ENCODE measurements around the gene RALGPS2.
"Not testable (repeated sequence)": the region's sequence is repeated elsewhere in the genome, so short reads cannot be mapped to it uniquely, and the experiment has no call there.

The RALGPS2 gene

DNA sequence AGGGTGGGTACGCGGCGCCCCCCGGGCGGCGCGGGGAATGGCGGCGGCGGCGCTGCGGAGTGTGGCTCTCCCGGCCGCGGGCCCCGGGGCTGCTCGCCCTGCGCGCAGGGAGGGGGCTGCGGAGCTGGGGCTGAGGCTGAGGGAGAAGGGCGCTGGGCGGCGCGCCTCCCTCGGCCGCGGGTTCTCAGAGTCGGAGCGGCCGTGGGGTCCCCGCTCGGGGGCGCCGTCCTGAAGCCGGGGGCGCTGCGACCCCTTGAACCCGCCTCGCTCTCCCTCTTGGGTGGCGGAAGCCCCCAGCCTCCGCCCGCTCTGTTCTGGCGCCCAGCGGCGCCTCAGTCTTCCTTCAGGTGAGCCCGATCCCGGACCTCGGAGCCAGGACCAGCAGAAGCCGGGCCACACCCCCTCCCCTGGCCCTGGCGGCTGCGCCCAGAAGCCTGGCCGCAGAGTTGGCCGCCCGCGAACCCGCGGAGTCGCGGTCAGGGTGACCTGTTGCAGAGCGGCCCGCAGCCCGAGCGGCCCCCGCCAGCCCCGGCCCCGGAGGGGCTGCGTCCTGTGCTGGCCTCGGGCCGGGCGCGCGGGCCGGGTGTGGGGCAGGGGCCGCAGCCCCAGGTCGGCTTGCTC is 532 bp downstream of the RALGPS2 start:
- peak; percentile 4 to 15 for DNase-seq

DNA sequence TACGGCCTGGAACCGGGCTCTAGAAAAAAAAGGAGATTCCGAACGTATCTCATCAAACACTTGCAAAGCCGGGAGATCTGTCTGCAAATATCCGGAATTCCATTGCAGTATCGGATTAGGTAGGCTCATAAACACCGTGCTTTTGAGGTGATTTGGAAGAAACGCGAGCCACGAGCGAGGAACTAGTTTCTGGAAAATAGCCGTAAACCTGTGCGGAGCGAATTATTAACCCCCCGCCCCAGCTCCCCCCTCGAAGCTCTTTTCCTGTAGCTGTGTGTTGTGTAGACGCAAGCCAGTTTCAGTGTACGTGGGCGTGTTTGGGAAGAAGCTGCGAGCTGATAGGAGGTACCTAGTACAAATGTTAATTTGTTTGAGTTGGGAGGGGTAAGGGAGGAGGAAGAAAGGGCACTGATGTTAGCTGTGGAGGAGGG is 1.1 kb downstream of the RALGPS2 start:
- peak; percentile 66 to 78 for DNase-seq

DNA sequence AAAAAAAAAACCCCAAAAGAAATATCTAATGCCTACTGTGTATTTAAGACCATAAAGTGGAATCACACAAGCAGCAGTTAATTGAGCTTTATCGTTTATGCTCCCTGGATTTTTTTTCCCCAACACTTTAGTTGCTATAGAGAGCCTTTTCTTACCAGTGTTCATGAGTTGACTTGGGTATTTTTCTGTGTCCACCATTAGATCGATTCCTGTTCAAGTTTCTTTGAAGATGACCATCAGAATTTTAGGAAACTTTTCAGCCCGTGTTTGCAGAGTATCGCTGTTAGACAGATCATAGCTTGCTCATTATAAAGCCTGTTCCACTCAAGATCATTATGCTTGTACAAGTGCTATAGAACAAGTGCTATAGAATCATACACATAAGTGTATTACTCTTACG is 1.5 kb downstream of the RALGPS2 start:
- no peak for DNase-seq

DNA sequence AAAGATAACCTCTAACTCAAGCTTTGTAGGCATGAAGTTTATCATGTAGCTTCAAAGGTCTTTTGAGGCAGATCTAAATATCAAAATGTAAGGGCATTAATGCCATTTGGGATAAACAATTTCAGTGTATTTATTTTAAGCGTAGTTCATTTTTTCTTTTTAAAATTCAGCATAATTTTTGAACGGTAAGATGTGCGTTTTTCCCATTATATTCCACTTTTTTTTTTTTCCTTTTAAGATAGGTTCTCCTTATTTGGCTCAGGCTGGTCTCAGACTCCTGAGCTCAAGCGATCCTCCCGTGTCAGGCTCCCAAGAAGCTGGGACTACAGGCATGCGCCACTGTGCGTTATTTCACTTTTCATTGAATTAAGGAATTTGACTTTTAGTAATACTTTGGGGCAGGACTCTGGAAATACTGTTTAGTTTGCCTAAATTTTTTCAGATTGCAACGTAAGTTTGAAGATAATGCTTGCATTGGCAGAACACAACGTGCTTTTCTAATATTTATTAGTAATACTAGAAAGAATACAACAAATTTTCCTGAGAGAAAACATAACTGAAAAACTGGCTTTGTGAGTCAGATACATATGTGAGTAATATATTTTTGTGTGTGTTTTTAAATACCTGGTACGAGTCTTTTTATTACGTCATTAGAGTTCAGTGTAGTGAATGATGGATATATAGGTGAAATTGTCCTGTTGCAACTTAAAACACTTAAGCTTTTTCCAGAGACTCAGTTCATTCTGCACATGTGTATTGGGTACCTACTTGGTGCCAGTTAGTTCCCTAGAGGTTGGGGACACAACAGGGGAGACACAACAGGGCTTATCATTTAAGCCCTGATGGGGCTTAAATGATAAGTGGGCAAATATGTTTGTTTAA is 2.2 kb downstream of the RALGPS2 start:
- DNase-seq: no peak

DNA sequence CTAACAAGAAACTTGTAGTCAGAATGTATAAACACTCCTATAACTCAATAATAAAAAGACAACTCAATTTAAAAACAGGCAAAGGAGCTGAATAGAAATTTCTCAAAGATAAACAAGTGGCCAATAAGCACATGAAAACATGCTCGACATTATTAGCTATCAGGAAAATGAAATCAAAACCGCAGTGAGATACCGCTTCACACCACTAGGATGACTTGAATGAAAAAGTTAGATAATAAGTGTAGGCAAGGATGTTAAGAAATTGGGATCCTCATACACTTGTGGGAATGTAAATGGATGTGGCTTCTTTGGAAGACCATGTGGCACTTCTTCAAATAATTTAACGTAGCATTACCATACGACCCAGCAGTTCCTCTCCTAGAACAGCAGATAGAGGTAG is 8.9 kb downstream of the RALGPS2 start:
- no peak for DNase-seq

DNA sequence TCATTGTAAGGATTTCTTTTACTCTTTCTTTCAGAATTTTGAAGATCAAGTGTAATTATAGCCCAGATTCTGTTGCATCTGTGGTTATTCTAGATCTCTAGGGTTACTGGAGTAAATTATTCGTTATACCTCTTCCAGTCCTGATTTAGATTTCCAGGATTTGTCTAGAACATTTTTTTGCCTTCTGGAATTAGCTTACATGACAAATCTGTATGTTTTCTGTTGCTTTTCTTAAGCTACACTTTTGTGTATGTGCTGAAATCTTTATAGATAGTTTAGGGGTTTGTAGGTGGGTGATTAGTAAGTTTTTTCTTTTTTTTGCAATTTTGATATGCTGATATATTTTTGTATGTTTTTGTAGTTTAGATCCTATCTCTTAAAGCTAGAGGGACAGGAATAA is 13.7 kb downstream of the RALGPS2 start:
- no peak for DNase-seq

DNA sequence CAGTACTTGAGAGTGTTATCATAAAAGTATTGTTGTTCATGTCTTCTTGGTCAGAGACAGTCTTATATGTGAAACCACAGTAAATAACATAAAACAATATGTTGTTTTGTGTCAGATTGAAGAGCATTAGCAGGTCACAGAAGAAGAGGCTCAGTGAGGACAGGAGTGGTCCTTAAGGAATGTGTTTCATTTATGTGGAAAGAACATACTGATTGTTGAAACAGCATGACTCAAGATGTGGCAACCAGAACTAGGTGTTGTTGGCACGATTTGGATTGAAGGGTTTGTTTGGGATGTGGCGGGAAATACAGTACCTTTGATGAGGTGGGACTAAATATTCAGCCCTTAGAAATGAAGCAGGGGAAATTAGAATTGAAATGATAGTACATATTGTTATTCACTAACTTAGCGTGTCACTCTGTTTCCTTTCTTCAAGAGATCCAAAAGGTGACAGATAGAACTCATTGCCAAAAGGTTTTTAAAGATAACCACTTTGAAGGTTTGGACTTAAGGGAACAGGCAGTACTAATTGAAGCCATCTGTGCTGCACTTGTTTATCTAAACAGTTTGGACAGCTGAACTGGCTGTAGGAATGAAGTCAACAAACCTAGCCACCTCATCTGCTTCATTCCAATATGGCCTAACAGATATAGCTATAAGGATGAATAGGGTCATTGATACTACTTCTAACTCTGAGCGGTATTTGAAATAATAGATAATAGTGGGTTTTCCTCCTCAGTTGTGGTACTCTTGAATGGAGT is 14.4 kb downstream of the RALGPS2 start:
- no peak for DNase-seq

DNA sequence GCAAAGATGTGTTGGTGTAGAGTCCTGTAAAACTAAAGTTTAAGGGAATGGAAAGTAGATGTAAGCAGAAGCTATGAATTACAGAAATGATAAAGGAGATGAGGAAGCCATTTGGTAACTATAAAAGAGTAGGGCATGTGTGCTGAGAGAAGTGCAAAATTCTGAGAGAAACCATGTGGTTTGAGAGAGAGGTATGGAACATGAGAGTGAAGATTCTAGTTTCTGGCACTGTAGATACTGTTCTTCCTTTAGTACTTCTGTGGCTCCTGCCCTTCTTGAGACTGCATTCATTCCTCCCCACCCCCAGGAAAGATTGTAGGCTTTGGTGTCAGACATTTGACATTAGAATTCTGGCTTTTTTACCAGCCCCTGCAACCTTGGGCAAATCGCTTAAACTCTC is 15.4 kb downstream of the RALGPS2 start:
- no peak for DNase-seq

DNA sequence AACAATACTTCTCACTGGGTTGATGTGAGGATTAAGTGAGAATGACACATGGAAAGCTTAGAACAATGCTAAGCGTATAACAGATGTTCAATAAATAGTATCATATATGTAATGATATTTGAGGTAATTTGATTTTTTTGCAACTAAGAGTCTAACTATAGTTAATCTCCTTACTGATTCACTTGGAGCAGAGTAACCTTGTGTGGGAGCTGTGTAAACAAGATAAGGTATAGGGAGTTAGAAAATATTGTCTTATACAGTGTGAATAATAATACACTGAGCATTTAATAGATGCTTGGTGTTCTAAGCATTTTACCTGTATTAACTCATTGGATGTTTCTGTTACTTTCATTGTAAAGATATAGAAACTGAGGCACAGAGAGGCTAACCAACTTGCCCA is 15.9 kb downstream of the RALGPS2 start:
- DNase-seq: no peak

DNA sequence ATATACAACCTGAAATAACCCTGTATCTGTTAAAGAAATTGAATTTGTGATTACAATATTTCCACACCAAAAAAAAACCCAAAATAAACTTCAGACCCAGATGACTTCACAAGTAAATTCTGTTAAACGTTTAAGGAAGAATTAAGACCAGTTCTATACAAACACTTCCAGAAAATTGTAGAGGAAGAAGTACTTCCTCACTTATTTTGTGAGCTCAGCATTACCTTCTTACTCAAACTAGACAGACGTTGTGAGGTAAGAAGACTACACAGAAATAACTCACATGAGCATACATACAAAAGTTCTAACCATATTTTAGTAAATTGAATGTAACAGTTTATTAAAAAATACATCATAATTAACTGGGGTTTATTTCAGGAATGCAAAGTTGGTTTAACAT is 18.8 kb downstream of the RALGPS2 start:
- DNase-seq: no peak

DNA sequence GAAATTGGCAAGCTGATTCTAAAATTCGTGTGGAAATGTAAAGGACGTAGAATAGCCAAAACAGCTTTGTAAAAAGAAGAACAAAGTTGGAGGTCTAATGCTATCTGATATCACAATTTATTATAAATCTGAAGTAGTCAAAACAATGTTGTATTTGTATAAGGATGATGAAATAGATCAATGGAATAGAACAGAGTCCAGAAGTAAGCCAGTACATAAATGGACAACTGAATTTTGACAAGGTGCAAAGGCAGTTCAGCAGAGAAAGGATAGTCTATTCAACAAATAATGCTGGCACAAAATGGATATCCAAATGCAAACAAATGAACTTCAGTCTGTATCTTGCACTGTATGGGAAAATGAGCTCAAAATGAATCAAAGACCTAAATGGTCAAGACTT is 20.2 kb downstream of the RALGPS2 start:
- DNase-seq: no peak

DNA sequence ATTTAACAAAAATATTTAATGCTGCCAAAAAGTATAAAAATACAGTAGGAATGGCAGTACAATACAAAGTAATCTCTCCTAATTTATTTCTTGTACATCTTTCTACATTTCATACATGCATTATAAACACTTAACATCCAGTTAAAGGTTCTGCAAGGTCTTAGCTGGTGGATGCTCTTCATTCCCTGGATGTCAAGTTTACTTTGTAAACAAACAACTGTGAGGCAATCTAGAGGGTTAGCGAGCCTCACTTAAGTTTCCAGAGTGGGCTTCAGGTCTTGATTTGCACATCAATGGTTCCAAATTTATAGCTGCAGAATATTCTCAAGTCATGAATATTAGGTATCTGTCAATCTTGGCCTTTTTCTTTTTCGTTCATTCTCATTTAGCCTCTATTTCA is 21.3 kb downstream of the RALGPS2 start:
- DNase-seq: no peak

DNA sequence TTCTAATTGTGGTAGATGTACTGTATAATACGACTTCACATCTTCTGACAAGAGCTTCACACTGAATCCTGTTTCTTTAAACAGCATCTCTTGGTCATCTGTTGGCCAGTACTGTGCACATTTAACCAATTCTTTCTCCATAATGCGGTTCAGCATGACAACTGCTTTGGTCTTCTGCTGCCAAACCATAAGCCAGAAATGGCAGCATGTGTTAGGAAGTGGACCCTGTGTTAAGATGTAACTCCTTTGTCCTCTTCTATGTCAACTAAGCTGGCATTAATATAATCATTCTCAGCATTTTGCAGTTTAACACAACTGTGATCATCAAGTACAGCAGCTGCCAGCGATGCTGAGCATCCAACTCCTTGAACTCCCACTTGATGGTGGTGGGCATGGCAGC is 22.3 kb downstream of the RALGPS2 start:
- DNase-seq: not testable (repeated sequence)

DNA sequence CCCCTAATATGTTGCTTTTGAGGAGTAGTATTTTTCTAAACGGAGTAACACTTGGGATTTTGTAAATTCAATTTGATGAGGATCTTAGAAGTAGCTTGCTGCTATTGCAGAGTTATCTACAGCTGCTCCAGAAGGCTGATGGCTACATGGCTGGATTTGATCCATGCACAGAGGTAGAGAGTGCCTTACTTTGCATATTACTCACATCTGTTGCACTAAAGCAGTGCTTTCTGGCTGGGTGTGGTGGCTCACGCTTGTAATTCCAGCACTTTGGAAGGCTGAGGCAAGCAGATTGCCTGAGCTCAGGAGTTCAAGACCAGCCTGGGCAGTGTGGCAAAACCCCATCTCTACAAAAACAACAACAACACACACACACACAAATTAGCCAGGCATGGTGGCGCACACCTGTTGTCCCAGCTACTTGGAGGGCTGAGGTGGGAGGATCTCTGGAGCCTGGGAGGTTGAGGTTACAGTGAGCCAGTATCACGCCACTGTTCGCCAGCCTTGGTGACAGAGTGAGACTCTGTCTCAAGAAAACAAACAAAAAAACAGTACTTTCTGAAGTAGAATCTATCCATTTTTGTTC is 24.6 kb downstream of the RALGPS2 start:
- DNase-seq: no peak

DNA sequence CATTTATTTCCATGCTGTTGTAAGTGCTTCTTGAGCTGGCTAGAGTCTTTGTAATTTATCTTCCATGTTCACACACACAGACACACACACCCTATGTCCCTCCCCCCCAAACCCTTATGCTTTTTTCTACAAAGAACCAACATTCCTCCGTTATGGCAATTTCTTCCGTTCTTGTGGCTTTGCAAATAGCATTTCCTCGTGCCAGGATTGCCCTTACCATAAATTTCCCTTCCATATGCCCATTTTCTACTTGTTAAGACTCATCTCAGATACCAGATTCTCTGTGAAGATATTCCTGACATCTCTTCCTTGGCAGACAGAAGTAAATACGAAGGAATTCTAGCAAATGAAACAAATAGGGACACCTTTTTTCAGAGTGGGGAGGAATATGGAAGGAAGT is 26.0 kb downstream of the RALGPS2 start:
- DNase-seq: no peak

DNA sequence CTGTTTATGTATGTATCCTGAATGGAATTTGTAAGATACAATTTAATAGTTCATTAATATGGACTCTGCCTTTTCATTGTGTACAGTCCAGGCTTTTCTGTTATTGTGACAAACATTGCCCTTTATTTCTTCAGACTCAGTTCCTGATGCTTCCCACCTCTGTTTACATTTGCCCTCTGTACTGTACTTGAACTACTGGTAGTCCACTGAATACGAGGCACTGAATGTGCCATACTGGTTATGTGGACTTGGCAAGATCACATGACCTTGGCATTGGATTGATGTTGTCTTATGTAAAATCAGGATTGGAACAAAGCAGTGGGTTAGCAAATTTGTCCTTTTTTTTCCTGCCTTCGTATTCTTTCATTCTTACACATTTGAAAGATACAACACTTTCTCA is 27.8 kb downstream of the RALGPS2 start:
- DNase-seq: no peak

DNA sequence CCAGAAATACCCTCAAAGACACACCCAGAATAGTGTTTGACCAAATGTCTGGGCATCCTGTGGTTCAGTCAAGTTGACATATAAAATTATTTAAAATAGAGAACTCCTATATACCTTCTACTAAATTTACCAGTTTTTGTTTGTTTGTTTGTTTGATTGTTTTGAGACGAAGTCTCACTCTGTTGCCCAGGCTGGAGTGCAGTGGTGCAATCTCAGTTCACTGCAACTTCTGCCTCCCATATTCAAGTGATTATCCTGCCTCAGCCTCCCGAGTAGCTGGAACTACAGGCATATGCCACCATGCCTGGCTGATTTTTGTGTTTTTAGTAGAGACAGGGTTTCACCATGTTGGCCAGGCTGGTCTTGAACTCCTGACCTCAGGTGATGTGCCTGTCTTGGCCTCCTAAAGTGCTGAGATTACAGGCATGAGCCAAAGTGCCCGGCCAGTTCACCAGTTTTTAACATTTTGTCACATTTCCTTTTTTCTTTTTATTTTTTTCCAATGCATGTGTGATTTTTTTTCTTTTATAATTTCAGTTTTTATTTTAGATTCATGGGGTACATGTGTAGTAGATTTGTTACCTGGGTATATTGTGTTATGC is 29.7 kb downstream of the RALGPS2 start:
- not testable (repeated sequence) for DNase-seq

DNA sequence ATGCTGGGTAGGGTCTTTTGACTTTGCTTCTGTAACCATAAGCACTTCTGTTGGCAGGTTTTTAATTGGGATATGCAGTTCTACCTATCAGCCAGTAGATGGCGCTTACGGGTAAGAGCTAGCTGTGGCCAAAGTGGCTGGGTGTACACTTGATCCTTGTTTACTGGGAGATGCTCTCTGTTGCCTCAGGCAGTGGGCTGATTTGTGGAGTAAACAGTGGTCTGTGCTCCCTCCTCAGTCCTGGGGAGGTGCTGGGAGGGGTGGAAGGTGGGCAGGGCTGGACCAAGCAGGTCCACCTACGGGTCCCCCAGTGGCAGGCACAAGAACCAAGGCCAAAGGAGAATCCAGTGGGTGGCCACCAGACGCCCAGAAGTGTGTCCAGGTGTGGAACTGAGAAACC is 43.4 kb downstream of the RALGPS2 start:
- DNase-seq: peak in 1 of 2 donors; percentile 32

DNA sequence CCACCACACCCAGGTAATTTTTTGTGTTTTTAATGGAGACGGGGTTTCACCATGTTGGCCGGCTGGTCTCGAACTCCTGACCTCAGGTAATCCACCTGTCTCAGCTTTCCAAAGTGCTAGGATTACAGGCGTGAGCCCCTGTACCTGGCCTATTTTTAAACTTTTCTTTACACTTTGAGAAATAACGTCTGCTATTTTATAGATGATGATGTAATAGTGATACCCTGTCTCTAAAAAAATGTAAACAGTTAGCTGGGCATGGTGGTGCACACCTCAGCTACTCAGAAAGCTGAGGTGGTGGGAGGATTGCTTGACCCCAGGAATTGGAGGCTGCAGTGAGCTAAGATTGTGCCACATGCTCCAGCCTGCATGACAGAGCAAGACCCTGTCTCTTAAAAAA is 47.9 kb downstream of the RALGPS2 start:
- no peak for DNase-seq

DNA sequence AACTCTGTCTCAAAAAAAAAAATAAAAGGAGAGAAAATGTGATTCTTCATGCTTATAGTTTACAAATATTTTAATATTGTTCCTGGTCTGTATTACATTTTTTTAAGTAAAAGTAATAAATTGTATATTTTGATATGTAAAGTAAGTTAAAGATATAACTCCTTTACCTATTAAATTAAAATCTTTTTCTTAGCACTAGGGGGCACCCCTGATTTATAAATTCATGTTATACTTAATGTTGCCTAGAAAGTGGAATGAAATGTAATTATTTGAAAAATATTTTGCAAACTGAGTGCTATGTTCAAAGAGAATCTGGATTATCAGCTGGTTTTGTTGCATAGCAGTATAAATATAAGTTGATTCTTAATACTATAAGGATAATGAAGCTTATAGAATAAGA is 49.2 kb downstream of the RALGPS2 start:
- peak in 1 of 2 donors; percentile 35 for DNase-seq

DNA sequence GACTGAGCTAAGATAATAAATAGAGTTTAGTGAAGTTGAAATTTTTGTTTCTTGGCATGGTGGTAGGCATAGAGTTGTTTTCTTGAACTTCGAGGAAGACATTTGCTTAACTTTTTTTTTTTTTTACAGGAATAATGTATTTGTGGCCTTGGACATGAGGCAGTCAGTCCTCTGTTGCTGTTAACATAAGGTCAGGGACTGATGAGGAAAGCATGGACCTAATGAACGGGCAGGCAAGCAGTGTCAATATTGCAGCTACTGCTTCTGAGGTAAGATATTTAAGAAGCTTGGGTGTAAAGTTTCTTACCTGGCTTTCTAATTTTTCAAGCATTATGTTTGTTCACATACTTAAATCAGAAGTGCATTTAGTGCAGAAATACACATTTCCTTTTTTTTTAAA is 51.5 kb downstream of the RALGPS2 start:
- no peak for DNase-seq

DNA sequence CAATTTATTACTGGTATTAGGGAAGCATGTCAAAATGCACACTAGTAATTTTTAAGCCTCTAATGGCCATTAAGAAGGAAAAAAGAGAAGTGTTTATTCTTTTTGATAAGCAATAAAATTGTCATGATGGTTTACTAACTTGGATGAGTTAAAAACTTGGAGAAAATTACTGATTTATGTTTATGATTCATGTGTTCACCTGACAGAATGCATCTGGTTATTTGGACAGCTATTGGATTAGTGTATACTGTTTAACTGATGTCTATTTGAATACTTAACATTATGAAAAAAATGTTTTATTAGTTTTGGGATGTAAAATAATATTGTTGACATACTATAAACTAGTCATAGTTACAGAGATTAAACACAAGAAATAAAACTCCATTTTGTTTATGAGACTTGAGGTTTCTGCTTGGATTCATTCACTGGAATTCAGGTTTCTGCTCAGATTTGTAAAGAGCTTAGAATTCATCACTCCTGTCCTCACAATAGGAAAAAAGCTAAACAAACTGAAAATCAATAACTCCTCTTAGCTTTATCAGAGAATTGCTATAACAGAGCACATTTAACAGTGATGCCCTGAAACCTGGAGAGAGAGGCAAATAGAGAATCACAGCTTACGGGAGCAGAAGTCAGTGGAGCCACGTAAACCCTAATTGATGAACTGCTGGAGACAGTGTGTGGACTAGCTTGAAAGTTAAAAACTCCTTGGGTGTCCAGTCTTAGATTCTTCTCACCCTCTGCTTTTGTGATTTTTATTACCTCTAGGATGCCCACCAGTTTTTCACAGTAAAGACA is 56.7 kb downstream of the RALGPS2 start:
- no peak for DNase-seq
